Epithelial cell of proximal tubule (primary cell): ENCODE measurements around the gene TPRN. TPM values are rescaled to one million over a fixed set of nuclear protein-coding genes. Genes with fewer than 3 reads are reported as not detected.

Experiments
- DNase-seq: peaks from one replicate; pipeline ENCODE4 v3.0.0-alpha.2; 2011; ENCODE audit warnings: low read depth
- H3K4me3 ChIP-seq: 2 replicates; pipeline ENCODE4 v1.5.1; 2011; ENCODE audit warnings: low read depth, mild to moderate bottlenecking, low read length
- total RNA-seq: library from RNA; depleted of rRNA; stranded (reverse); fragments of >200 nt; gene quantifications from 2 replicates; pipeline ENCODE4 v1.2.3, GENCODE V29; 2015
- TF ChIP-seq, protein P1 (sequence below): conservative IDR thresholded peaks from 2 replicates; pipeline ENCODE4 v1.5.1; 2012; ENCODE audit warnings: low read depth, mild to moderate bottlenecking, low read length

TPRN gene
- total RNA-seq, 1 donor from 2014 or later: 10.5 TPM

DNA sequence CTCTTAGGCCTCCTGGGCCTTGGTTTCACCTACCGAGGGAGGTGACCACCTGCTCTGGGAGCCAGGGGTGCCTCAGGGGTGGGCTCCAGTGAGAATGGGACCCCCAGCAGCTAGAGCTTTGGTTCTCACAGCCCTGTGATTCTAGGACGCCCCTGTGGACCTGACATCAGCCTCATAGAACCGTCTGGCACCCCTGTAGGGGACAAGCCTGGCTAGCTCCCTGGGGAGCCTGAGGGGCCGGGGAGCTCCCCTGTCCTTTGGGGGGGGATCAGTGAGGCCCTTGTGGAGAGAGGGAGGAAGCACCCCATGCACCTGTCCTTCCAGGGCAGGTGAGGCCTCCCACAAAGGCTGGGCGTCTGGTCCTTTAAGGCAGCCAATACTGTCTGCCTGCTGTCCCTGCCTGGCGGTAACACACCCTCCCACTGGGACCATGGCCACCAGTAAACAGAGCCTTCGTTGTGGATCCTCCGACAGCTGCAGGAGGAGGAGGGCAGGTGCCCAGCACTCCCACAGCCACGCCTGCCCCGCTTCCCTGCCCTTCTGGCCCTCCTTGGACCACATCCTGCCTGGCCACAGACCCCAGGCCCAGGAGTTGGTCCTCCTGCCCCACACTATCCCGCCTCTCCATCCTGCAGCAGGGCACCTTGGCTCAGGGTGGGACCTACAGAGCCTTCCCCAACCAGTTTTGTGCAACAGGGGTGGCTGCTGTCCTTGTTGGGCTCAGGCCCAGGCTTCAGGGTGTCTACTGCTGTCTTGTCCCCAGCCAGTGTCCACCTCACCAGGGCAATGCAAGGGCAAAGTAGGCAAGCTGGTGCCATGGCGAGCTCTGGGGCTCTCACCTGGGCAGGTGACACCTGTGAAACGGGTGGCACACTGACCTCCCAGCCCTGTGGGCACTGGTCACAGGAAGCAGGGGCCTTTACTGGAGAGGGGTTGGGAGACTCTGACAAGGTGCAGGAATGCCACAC, 37.5 kb upstream of the TPRN start:
- TF ChIP-seq, protein P1, sequence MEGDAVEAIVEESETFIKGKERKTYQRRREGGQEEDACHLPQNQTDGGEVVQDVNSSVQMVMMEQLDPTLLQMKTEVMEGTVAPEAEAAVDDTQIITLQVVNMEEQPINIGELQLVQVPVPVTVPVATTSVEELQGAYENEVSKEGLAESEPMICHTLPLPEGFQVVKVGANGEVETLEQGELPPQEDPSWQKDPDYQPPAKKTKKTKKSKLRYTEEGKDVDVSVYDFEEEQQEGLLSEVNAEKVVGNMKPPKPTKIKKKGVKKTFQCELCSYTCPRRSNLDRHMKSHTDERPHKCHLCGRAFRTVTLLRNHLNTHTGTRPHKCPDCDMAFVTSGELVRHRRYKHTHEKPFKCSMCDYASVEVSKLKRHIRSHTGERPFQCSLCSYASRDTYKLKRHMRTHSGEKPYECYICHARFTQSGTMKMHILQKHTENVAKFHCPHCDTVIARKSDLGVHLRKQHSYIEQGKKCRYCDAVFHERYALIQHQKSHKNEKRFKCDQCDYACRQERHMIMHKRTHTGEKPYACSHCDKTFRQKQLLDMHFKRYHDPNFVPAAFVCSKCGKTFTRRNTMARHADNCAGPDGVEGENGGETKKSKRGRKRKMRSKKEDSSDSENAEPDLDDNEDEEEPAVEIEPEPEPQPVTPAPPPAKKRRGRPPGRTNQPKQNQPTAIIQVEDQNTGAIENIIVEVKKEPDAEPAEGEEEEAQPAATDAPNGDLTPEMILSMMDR: no peak
- DNase-seq: no peak
- H3K4me3 ChIP-seq: no peak overlapping the region

- TF ChIP-seq, protein P1: no peak
- DNase-seq: no peak
- no peak overlapping the region for H3K4me3 ChIP-seq
Observed at GRCh38 chr9:137236936-137237421, 36.4 kb upstream of the TPRN start.

DNA sequence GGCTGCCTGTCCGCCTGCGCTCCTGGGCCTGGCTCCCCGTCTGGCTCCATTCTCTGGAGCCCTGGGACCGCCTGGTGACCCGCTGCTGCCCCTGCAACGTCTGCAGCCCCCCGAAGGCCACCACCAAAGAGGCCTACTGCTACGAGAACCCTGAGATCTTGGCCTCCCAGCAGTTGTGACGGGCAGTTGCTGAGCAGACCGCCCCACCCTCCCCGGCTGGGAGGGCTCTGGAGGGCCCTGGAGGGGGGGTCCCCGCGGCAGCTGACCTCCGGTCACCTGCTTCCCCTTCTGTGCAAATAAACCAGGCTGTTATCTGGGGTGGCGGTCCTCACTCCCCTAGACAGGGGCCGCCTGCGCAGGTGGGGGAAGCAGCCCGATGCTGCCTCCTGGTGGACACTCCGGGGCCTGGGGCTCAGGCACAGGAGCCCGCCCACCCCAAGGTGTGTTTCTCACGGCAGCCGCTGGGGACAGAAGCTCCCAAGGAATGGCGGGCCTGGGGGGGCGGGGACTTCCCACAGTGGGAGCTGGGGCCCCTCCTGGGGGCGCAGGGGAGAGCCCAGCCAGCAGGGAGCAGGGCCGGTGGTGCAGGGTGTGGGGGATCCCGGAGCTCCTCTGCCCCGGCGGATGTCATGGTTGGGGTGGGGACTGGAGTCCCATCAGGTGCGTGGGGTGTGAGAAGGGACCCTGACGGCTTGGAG, 35.8 kb upstream of the TPRN start:
- H3K4me3 ChIP-seq: peak overlapping the region; percentile 23
- TF ChIP-seq, protein P1: peak; percentile 95
- DNase-seq: no peak

DNA sequence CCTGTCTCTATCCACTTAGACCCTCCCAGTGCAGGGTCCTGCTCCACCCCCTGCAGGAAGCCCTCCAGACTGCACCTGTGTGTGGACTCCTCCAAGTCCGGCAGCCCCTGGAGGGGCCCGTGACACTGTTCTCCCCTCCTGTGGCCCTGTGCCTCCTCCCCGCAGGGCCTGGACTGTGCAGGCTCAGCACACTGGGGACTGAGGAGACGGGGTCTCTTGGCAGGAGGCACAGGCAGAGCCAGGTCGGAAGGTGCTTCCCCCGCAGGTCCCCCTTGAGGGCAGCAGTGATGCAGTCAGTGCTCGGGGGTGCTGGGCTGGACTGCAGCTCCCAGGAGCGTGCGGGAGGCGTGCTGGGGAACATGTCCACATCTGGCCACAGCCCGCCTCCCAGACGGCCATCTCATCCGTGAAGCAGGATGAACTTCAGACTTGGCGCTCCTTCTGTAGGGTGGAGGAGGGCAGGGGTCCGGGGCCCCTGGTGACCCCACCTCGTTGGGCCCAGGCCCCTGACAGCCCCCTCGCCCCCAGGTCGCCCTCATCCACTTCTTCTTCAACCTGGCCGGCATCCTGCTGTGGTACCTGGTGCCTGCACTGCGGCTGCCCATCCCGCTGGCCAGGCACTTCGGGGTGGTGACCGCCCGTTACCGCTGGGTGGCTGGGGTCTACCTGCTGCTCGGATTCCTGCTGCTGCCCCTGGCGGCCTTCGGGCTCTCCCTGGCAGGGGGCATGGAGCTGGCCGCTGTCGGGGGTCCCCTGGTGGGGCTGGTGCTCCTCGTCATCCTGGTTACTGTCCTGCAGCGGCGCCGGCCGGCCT, 35.1 kb upstream of the TPRN start:
- TF ChIP-seq, protein P1: no peak
- H3K4me3 ChIP-seq: peak overlapping the region; percentile 23

GRCh38 chr9:137234758-137235423, 34.4 kb upstream of the TPRN start:
- H3K4me3 ChIP-seq: no peak overlapping the region
- no peak for DNase-seq
- TF ChIP-seq, protein P1: no peak

More for the DNA sequence above, 35.1 kb upstream of the TPRN start:
- DNase-seq: no peak

DNA sequence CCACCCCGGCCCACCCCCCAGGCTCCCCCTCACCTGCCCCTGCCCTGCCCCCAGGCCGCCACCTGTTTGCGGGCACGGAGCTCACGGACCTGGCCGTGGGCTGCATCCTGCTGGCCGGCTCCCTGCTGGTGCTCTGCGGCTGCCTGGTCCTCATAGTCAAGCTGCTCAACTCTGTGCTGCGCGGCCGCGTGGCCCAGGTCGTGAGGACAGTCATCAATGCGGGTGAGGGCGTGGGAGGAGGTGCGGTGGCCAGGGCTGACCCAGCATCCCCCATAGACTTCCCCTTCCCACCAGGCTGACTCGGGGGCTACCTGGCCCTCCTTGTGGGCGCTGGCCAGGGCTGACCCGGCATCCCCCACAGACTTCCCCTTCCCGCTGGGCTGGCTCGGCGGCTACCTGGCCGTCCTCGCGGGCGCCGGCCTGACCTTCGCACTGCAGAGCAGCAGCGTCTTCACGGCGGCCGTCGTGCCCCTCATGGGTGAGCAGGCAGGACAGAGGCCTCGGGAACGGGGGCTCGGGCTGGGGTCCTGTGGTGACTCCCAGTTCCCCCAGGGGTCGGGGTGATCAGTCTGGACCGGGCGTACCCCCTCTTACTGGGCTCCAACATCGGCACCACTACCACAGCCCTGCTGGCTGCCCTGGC, 33.6 kb upstream of the TPRN start:
- TF ChIP-seq, protein P1: no peak
- no peak overlapping the region for H3K4me3 ChIP-seq
- no peak for DNase-seq
